ENCODE results near the gene ASXL1.

The ASXL1 gene

GRCh38 chr20:32483351-32484224, 125.5 kb downstream of the ASXL1 start:
- DNase-seq = peak; percentile 66

GRCh38 chr20:32484225-32484957, 126.3 kb downstream of the ASXL1 start:
- DNase-seq = peak; percentile 41

GRCh38 chr20:32484958-32485769, 127.0 kb downstream of the ASXL1 start:
- DNase-seq = peak; percentile 86

GRCh38 chr20:32485770-32486478, 127.8 kb downstream of the ASXL1 start:
- no peak for DNase-seq

GRCh38 chr20:32487381-32487780, 129.2 kb downstream of the ASXL1 start:
- no peak for DNase-seq

- DNase-seq = no peak
Observed at GRCh38 chr20:32488066-32488838, 130.1 kb downstream of the ASXL1 start.

All from activated CD4-positive, alpha-beta T cell treated with anti-CD3 and anti-CD28 coated beads for 48 hours (primary cell).